NCI-H146 treated with DMSO at 0.1 percent for 48 hours (cell line): ENCODE measurements around the gene IFT88.

Experiments
- DNase-seq: peaks from one replicate; lab custom pipeline; 2025; ENCODE audit not compliant: unreplicated experiment; lab: John Stamatoyannopoulos, UW

The IFT88 gene

DNA sequence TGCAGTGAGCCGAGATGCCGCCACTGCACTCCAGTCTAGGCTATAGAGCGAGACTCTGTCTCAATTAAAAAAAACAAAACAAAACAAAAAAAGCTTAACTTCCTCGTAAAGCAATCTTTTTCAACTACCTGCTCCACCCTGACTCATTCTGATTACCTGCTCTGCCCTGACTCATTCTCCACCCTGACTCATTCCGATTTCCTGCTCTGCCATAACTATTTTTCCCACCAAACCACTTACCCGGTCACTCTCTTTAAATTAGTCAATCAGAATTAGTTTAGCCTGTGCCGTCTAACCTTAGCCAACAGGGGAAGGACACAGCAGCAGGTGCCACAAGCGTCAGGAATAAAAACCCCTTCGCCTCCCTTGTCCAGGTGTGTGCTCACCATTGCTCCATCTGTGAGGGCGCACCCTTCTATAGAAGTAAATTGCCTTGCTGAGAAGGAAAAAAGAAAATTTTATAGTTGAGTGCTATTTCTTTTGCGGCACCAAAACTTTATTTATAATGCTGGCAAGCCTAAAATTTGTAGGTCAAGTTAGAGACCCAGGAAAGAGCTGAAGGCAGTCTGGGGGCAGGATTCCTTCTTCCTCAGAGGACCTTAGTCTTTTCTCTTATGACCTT is 1.7 kb upstream of the IFT88 start:
- no peak for DNase-seq

GRCh38 chr13:20566468-20566897 is 474 bp upstream of the IFT88 start:
- DNase-seq: peak; percentile 73

DNA sequence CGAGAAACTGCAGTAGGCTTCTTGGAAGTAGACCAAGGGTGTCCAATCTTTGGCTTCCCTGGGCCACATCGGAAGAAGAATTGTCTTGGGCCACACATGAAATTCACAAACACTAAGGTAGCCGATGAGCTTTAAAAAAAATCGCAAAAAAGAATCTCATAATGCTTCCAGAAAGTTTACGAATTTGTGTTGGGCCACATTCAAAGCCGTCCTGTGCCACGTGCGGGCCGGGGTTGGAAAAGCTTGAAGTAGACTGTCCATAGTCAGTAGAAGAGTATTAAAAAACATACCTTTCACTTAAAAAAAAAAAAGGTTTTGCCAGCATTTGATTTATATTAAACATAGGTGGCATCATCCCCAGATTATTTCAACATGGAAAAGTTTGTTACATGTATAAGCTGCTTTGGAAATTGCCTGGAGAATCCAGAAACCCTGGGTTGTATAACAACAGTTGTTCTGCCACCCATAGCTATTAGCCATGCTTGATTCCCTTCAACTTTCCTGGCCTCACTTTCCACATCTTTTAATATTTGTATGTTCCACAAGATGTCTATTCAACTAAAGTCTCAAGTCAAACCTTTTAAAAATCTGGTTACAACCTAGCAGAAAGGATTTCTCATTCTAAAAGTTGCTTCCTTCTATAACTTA is 1.0 kb downstream of the IFT88 start:
- DNase-seq: no peak

- DNase-seq: no peak
These were observed 3.6 kb downstream of the IFT88 start for GRCh38 chr13:20570517-20570916.

DNA sequence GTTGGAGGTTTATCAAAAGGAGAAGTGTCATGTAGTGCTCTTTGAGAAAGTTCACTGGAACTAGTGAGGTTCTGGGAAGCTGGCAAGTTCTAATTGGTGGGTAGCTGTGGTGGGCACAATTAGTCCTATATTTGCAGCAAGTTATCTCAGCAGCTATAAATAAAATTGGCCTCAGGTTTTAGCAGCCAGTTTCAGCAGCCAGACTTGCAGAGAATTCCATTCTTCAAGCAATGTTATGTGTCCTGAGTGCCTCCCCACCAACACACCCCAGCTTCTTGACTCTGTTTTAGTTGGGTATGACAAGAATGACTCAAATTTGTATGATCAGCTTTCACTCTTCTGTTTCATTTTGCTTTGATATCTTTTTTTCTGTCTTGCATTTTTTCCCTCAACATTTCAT is 4.7 kb downstream of the IFT88 start:
- no peak for DNase-seq

DNA sequence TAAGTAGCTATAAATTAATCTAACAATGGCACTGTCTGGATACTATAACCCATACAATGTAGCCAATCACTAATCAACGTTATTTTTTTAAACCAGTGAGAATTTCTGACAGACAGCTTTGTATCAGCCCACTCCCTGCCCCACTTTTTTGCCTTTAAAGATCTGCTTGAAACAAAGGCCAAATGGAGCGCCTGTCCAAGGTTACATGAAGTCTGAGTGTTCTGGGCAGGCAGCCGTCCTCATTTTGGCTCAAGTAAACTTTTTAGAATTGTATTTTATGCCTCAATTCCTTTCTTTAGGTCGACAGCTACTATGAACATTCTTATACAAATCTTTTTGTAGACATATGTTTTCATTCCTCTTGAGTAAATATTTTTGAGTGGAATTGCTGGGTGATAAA is 6.2 kb downstream of the IFT88 start:
- no peak for DNase-seq

DNA sequence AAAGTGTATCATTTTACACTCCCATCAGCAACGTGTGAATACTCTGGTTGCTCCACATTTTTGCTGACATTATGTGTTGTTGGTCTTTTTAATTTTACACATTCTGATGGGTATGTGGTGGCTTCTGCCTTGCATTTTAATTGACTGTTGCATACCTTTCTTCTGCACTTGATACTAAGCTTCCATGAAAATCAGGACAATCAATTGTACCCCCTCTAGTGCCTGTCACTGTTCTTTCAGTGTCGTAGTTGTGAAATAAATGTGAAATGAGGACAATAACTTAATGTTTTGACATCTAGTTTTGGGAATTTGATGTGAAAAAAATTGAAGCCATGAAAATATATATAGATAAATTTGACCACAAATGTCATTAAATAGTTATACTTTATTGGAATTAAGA is 6.7 kb downstream of the IFT88 start:
- no peak for DNase-seq

- no peak for DNase-seq
These were observed 12.2 kb downstream of the IFT88 start for GRCh38 chr13:20579191-20579590.

GRCh38 chr13:20580257-20580656 is 13.3 kb downstream of the IFT88 start:
- DNase-seq: no peak

GRCh38 chr13:20582026-20582425 is 15.1 kb downstream of the IFT88 start:
- DNase-seq: no peak

- DNase-seq: no peak
These were observed 16.9 kb downstream of the IFT88 start for GRCh38 chr13:20583803-20584293.

- DNase-seq: no peak
These were observed 18.4 kb downstream of the IFT88 start for GRCh38 chr13:20585371-20585770.

- no peak for DNase-seq
These were observed 21.7 kb downstream of the IFT88 start for GRCh38 chr13:20588529-20589110.

DNA sequence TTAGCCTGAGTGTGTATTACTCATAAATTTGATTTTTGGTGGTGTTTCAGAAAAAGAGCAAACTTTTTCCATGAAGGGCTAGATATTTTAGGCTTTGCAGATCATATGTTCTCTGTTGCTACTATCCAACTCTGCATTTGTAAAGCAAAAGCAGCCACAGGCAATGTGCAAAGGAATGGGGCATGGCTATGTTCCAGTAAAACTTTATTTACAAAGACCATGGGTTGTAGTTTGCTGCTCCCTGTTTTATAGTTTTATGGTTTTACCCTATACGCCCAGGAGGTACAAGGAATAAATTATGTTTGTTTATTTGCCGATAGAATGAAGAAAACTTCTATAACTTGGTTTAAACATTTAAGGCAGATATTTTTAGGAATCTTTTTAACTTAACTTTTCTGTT is 23.6 kb downstream of the IFT88 start:
- no peak for DNase-seq

GRCh38 chr13:20592606-20593005 is 25.6 kb downstream of the IFT88 start:
- no peak for DNase-seq

- DNase-seq: no peak
These were observed 27.3 kb downstream of the IFT88 start for GRCh38 chr13:20594280-20594679.

DNA sequence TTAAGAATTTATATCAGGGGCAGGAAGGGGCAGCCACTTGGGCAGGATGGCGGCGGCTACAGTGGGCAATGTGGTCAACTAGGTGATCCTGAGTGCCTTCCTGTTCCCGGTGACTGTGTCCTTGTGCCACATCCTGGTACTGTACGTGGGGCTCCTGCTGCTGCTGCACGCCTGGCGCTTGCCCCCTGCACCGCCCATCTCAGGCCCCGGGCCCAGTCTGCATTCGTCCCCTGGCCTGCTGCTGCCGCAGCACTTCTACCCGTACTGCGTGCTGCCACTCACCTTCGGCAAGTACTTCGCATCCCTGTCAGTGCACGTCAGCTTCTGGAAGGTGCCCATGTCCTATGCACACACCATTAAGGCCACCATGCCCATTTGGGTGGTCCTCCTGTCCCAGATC is 40.1 kb downstream of the IFT88 start:
- no peak for DNase-seq

DNA sequence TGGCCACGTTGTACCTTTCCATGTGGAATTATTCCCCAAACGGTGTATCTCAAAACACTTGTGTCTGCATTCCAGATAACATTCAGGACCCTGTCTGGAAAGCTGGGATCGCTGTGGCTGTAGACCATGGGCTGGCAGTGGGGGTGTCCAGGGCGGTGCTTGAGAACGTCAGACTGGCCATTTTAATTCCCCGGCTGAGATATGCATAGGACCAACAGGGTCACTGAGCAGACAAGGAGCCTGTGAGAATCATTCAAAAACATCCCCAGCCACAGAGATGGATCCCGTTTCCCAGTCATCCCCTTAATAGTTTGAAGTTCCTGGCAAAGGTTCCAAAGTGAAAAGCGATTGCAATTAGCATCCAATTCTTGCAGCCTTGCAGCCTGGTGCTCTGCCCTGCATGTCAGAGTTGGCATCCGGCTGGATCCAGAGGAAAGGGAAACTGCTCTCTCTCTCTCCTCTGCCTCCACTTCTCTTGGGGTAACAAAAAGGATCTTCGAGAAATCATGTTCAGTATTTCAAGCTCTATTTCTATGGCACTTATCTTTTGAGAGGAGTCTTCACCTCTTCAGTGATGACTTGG is 41.6 kb downstream of the IFT88 start:
- no peak for DNase-seq

DNA sequence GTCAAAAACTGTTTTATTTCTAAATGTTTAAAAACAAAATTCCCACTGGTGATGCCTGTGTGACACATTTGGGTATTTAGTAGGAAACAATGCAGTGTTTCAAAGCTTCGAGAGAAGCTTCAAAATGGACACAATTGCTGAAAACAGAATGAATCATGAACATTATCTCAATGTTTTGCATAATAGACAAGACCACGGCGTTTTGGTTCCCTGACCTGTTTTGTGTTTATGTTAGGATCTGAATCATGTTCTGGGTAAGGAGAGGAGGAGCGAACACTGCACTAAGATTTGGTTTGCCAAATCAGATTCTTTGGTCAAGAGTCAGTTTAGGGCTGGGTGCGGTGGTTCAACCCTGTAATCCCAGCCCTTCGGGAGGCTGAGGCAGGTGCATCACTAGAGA is 42.2 kb downstream of the IFT88 start:
- DNase-seq: no peak

DNA sequence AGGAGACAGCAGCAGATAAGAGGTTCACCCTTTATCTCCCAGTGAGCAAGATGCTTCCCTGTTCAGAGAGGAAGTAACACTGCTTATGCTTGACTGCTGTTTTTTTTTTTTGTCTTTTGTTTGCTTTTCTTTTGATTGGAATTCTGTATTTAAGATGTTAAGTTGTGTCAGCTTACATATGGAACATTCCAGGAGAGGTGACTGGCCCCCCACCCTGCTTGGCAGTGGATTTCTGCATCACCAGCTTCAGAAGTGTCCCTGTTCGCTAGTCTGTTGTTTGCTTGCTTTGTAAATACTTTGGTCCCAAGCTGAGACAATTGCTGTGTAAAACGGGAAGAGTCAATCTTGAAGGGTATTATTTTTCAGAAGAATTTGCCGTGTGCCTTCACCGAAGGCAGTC is 43.0 kb downstream of the IFT88 start:
- DNase-seq: no peak

GRCh38 chr13:20616059-20616797 is 49.3 kb downstream of the IFT88 start:
- no peak for DNase-seq
